Midbrain (tissue), 1 donor: ENCODE measurements around the gene DRC7.
A peak's percentile ranks its signal among the peaks of the same experiment; 100 is the strongest.
"Not testable (repeated sequence)": the region's sequence is repeated elsewhere in the genome, so short reads cannot be mapped to it uniquely, and the experiment has no call there.

Experiments used
- DNase-seq: peaks from one replicate; lab custom pipeline; 2025; lab: John Stamatoyannopoulos, UW

The DRC7 gene

DNA sequence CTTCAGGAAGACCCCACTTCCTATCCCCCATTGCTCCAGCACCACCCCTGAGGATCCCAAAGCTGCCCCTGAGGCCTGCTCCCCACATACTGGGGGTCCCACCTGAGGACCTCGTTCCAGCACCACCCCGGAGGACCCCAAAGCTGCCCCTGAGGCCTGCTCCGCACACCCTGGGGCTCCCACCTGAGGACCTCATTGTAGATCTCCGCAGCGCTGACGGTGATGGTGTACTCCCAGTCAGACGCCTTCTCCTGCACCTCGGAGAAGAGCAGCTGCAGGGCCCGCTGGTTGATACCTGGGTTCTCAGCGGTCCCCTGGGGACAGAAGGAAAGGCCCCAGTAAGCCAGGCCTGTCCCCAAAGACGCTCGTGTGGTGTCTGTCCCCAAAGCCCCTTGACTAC, 67.4 kb downstream of the DRC7 start:
- DNase-seq, result no peak

DNA sequence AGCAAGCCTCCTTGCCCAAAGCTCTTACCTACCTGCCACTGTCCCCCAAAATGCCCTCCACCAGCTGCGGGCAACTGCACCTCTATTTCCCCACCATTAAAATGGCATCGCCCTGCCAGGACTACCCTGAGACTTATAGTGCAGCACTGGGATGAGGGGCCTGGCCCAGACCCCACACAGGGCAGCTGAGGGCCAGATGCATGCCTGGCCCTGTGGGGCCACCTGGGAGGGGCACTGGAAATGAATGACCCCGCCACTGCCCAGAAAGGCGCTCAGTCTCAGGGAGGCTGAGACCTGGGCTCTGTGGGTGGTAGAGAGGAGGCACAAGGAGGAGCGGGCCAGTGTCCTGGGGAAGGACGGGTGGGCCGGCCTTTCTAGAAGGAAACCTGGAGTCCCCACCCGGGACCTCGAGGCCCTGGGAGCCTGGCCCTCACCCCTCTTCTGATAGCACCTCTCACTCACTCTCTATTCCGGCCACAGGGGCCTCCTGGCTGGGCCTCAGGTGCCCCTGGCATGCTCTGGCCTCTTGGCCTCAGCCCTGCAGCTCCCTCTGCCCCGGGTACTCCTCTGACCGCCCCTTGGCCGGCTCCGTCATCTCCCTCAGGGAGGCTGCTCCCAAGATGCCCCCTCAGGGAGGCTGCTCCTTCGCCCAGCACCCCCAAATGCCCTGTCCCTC, 67.9 kb downstream of the DRC7 start:
- DNase-seq, result no peak

DNA sequence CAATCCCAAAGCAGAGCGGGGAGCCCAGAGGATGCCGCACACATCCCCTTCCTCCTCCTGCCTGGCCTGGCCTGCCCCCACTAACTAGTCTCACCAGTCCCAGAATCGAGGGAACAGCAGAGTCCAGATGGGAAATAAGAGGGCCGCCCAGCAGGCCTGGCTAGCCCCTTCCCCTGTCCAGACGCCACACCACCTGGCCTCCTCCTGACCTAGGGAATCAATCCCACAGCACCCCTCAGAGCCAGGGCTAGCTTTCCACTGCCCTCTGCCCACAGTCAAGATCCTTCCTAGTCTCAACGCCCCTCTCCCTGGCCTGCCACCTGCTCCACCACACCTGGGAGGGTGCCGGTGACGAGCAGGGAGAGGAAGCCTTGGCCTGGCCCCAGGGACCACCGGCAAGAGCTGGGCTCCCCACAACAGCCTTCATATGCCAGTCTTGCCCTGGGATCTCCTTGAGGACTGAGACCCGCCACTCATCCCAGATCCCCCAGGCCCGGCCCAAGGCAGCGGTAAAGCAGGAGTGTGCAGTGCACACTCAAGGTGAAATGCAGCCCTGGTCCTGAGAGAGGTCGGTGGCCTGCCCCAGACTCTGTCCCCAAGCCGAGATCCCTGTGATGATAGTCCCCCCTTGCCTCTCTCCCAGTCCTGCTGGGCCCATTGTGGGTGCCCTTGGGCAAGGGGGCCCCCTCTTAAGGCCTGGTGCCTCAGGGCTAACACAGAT, 68.8 kb downstream of the DRC7 start:
- DNase-seq, result no peak

- DNase-seq, result no peak
Measured at GRCh38 chr16:57764006-57764340, 69.4 kb downstream of the DRC7 start.

- no peak for DNase-seq
Measured at GRCh38 chr16:57764341-57765159, 69.9 kb downstream of the DRC7 start.

GRCh38 chr16:57765160-57765728, 70.6 kb downstream of the DRC7 start:
- no peak for DNase-seq

DNA sequence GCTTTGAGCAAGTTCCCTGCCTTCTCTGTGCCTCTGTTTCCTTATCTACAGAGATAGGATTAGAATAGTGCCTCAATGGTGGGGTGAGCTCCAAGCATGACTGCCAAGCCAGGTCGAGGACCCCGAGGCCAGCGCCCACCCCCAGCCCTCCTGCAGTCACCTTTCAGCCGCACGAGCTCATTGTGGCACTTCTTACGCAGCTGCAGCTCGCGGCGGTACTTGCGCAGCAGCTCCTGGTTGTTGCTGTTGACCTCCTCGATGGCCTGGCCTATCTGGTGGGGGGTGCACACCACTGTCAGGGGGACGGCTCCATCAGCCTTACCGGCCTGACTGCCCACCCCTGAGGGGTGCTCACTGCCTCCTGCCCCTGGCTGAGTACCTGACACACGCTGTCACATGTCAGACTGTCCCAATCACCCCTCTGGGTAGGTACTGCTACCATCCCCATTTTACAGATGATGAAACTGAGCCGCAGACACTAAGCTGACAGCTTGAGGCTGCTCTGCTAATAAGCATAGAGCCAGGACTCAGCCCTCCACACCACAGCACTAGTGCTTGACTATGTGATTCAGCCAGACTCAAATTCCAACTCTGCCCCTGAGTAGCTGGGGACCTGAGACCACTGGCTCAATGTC, 72.2 kb downstream of the DRC7 start:
- DNase-seq, result no peak

- DNase-seq, result no peak
Measured at GRCh38 chr16:57769541-57770145, 75.0 kb downstream of the DRC7 start.

DNA sequence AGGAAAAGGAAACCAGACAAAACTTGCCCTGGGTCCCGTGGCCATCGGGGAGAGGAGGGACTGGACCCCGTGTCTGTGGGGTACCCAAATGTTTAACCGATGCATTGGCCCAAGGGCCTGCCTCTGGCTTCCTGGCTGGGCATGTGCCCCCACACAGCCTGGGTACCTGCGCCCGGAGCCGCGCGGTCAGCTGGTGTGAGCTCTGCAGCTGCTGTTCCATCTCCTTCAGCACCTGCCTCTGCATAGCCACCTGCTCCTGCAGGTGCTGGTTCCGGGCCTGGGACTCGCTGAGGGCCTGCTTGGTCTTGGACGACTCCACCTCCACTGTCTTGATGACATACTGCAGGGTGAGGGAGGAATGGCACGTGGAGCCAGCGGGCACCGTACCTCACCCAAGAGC, 75.8 kb downstream of the DRC7 start:
- DNase-seq, result no peak

DNA sequence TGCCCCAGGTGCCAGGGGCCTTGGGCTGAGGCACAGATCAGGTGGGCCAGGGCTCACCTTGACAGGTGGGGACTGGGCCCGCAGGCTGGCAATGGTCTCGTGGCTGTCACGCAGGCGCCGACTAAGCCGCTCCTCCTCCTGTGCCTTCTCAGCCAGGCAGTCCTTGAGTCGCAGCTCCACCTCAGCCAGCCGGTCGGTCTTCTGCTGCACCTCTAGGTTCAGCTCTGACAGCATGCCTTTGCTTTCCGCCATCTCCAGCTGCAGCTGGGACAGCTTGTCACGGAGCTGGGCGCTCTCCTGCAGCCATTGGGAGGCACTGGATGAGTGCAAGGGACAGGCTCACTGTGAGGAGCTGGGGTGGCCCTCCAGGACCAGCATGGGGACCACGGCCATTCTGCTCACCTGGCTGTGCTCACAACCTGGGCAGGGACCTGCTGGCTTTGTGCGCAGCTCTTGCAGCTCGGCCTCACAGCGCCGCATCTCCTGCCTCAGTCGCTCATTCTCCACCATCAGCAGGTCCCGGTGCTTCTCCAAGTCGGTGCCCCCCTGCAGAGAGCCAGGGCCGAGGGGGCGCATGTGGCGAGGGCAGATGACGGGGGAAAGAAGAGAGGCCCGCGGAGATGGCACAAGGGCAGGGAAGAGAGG, 76.7 kb downstream of the DRC7 start:
- DNase-seq, result no peak

DNA sequence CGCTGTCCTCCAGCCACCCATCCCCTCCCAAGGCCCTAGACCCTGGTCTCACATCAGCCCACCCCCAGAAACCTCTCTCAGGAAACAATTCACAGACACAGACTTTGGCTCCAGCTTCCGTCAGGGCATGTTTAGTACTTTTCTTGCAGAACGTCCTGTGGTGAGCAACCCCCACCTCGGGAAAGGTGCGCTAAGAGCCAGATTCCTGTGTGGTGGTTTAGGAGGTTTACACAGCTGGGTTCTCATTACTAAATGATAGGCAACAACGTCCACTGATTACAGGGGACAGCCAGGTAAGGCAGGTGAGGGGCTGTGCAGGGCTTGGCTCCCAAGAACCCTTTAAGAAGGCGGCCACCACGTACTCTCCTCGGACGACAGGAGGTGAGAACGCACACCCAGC, 78.4 kb downstream of the DRC7 start:
- no peak for DNase-seq

DNA sequence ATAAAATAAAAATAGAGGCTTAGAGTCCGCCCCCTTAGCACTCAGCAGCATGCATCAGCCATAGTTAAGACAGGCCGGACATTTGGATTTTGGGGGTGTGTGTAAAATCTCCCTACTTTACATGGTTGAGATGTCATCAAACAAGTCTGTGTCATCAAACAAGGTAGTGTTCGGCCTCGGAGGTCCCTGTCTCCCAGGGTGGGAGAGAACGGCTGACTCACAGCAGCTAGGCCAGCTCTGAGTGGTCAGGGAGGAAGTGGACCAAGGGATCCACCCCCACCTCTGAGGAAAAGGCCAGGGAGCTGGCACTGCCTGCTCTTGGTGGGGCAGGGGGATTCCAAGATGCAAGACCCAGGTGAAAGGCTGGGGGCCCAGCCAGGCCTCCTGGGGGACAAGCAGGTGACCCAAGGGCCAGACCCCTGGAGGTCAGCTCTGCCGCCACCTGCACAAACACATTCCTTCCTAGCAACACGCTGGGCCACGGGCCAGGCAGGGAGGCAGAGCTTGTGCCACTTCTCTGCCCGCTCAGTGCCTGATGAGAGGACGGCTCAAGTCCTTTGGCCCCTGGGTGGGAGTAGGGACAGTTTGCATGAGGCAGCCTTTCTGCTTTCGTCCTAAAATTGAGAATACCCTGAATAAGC, 79.2 kb downstream of the DRC7 start:
- DNase-seq, result no peak

DNA sequence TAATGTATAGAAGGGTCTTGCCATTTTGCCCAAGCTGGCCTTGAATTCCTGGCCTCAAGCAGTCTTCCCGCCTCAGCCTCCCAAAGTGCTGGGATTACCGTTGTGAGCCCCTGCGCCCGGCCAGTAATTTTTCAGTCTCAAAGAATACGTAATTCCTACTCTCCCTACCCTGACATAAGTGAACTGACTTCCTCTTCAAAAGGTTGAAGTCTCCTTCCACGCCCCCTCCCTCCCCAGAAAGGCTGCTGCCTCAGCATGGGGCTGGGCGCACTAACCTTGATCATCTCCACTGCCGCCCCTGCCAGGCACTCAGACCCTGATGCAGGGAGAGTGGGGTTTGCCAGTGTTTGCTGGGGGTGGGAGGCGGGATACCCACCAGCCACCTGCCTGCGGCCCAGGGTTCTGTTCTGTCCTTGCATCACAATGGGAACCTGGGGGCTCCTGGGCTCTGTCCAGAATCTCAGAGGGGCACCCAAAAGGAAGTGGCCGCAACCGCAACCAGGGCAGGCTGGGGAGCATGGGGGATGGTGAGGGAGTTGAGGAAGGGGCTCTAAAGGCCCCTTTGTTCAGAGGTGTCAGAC, 80.2 kb downstream of the DRC7 start:
- no peak for DNase-seq

DNA sequence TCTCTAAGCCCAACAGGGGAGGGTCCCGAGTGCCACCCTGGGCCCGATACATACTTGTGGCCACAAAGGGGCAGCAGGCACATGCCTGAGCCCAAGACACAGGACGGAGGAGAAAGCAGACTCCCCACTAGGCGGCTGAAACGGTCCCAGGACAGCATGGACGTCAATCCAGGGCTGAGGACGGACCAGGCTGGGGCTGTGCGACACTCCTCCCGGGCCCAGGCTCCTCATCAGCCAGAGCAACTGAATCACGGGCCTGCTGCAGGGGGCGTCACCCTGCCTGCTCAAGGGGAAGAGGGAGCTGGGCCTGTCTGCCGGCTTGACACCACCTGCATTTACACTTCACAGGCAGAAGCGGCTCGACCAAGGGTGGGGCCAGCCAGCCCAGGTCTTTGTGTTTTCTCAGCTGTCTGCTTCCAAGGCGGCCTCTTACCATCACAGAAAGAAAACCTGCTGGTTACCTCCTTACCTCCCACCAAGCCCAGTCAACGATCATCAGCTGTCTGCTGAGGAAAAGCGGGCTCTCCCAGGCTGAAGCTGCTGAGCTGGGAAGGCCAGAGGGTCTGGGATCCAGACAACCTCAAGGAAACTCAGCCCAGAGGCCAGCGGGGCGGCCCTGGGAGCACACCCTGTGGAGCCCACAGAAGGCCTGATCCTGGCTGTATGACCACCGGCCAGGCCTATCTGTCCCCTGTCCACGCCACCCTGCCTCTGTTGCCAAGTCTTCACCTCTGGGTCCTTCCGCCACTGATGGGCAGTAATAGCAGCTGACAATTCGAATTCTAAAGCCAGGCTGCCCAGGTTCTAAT, 81.3 kb downstream of the DRC7 start:
- peak; percentile 62 for DNase-seq

DNA sequence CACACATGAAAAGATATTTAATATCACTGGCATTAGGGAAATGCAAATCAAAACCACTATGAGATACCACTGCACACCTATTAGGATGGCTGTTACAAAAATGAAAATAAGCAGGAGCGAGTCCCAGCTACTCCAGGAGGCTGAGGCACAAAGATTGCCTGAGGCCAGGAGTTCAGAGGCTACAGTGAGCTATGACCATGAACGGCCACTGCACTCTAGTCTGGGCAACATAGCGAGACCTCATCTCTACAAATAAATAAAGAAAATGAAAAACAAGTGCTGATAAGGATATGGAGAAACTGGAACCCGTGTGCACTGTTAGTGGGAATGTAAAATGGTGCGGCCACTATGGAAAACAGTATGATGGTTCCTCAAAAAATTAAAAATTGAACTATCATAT, 84.1 kb downstream of the DRC7 start:
- no peak for DNase-seq

DNA sequence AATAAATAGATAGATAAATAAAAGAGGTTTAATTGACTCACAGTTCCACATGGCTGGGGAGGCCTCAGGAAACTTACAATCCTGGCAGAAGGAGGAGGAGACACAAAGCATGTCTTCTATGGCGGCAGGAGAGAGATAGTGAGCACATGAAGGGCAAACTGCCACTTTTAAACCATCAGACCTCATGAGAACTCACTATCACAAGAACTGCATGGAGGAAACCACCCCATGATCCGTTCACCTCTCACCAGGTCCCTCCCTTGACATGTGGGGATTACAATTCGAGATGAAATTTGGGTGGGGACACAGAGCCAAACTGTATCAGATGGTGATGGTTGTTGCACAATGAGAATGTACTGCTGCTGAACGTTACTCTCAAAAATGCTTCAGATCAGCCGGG, 85.2 kb downstream of the DRC7 start:
- DNase-seq, result not testable (repeated sequence)

DNA sequence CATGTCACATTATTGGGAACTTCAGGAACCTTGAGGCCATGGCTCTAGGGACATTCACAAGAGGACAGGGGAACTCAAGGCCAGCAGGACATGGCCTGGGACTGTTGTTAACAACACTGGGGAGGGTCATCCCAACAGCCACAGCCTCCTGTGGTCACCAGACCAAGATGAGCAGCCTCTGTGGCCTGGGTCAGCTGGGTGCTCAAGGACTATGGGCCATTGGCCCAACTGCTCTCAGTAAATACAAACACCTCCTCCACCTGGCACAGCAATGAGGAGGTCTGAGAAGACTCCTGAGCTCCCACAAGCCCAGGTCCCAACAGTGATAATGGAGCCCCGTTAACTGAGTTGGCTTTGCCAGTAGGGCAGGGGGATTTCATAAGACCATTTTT, 86.7 kb downstream of the DRC7 start:
- no peak for DNase-seq
